GM19324 (cell line): ENCODE data around the gene TNXB.
"Not testable (repeated sequence)": the region's sequence is repeated elsewhere in the genome, so short reads cannot be mapped to it uniquely, and the experiment has no call there.

Source experiments
- ATAC-seq: cut with Tn5 transposase; IDR thresholded peaks from one replicate; pipeline ENCODE4 v1.9.1; 2021; ENCODE audit warnings: mild to moderate bottlenecking, moderate library complexity; ENCODE audit not compliant: unreplicated experiment, low FRiP score

Gene TNXB

DNA sequence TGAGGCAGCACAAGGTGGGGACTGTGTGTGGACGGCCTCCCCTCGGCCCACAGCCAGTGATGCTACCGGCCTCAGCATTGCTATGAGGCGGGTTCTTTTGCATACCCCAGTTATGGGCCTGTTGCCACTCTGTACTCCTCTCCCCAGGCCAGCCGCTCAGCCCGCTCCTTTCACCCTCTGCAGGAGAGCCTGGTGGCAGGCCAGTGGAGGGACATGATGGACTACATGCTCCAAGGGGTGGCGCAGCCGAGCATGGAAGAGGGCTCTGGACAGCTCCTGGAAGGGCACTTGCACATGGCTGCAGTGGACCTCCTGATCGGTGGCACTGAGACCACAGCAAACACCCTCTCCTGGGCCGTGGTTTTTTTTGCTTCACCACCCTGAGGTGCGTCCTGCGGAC is 102.1 kb downstream of the TNXB start:
- not testable (repeated sequence) for ATAC-seq

DNA sequence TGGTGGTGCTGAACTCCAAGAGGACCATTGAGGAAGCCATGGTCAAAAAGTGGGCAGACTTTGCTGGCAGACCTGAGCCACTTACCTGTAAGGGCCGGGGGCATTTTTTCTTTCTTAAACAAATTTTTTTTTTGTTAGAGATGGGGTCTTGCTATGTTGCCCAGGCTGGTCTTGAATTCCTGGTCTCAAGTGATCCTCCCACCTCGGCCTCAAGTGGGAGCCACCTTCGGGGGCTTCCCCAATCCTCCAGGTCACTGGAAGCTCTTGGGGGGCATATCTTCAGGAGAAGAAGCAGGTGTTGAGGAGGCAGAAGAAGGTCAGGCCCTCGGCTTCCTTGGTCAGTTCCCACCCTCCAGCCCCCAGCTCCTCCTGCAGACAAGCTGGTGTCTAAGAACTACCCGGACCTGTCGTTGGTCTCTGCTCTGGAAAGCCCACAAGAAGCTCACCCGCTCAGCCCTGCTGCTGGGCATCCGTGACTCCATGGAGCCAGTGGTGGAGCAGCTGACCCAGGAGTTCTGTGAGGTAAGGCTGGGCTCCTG is 103.1 kb downstream of the TNXB start:
- not testable (repeated sequence) for ATAC-seq

DNA sequence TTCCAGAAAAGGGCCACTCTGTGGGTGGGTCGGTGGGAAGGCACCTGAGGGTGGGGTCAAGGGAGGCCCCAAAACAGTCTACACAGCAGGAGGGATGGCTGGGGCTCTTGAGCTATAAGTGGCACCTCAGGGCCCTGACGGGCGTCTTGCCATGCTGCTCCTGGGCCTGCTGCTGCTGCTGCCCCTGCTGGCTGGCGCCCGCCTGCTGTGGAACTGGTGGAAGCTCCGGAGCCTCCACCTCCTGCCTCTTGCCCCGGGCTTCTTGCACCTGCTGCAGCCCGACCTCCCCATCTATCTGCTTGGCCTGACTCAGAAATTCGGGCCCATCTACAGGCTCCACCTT is 103.6 kb downstream of the TNXB start:
- ATAC-seq, result not testable (repeated sequence)

DNA sequence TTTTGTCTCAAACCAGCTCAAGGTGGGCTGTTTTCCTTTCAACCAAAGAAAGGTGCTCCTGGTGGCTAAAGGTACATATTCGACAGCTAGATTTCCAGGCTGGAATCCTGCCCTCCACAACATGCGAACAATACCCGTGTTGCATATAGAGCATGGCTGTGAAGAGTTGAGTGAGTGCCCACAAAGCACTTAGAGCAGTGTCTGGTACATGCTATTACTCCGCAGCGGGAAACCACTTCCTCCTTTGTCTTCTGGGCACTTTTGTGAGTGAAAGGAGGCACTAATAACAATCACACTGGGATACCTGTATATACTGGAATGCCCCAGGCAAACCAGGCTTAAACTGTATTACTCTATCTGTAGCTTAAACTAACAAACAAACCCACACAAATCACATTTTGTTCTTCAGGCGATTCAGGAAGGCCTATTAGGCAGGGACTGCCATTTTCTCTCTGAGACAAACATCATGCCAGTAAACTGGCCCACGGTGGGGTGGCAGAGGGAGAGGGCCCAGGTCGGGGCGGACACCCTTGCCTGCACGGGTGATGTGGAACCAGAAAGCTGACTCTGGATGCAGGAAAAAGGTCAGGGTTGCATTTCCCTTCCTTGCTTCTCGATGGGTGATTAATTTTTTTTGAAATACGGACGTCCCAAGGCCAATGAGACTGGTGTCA is 104.1 kb downstream of the TNXB start:
- not testable (repeated sequence) for ATAC-seq

DNA sequence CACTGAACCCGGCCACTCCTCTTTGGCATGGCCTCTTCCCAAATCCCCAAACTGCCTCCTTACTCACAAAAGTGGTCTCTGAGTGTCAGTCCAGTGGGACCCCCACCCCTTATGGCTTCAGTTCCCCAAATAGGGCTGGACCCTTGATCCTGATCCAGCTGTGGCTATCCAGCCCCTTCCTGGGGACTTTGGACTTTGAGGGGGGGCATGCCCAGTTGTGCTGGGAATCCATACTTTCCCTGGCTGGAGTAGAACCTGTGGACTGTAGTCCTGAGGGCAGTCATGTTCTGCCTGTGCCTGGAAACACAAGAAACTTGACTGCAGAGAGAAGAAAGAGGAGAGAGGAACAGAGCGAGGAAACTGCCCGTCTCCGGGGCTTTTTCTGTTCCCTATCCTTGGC is 104.7 kb downstream of the TNXB start:
- ATAC-seq, result not testable (repeated sequence)

DNA sequence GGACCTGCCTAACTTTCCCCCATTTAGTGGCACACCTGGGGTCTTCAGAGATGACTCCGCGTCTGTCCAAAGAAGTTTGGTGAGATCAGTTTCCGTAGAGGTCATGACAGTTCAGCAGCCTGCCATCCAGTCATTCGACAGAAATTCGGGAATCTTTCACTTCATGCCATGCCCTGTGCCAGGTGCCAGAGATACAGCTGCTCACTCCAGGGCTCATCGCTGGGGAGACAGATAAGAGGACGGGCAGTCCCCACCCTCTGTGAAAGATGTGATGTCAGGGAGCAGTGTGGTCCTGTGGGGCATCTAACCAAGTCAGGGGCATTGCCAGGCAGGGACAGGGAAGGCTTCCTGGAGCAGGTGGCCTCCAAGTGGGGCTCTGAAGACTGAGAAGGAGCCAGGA is 105.8 kb downstream of the TNXB start:
- ATAC-seq, result not testable (repeated sequence)

DNA sequence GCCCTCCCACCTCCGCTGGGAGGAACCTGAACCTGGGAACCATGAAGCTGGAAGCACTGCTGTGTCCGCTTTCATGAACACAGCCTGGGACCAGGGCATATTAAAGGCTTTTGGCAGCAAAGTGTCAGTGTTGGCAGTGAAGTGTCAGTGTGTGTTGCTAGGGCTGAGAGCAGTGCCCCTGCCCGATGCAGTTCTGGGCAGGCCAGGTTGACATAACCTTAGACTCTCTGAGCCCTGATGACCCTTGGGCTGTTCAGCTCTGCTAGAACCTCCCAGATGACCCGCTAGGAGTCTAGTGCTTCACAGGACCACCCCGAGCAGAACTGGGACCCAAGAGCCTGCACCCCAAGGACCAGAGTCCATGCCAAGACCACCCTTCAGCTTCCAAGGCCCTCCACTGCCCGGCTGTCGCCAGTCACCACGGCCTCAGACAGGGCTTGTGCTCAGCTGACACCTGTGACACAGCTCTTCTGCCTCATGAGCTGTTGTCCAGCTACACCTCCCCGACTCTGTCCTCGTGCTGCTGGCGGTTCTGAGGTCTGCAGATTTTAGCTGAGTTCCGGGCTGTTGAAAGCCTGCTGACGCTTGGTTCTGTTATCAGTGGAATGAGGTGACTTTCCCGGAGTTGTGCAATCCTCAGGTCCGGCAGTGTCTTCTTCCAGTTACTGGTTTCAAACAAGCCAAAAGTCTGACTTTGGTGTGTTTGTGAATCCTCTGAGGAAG is 106.4 kb downstream of the TNXB start:
- ATAC-seq, result not testable (repeated sequence)

DNA sequence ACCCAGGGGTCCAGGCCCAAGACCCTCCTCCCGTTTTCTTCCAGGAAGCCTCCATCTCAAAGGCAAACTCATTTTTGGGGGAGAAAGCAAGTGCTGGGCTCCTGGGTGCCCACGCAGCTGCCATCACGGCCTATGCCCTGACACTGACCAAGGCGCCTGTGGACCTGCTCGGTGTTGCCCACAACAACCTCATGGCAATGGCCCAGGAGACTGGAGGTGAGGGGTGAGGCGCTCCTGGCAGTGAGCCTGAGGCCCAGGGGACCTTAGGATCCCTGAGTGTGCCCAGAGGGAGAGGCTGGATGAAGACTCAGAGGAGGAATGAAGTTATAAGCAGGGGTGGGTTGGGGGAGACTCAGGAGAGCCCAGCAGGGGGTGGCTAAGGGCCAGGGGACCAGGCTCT is 112.8 kb downstream of the TNXB start:
- ATAC-seq, result not testable (repeated sequence)

DNA sequence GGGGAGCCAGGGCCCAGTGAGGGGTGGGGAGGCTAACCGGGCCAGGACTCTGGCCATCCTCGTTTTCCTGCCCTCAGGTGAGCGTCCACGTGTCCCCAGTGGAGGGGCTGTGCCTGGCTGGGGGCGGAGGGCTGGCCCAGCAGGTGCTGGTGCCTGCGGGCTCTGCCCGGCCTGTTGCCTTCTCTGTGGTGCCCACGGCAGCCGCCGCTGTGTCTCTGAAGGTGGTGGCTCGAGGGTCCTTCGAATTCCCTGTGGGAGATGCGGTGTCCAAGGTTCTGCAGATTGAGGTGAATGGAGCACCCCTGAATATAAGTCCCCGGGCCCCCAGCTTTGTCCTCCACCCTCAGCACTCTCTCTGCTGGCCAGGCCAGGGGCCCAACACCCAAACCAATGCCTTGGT is 114.7 kb downstream of the TNXB start:
- ATAC-seq, result not testable (repeated sequence)
